Measurements from ENCODE around the gene CLDN5. TPM values are rescaled to one million over a fixed set of nuclear protein-coding genes. Genes with fewer than 3 reads are reported as not detected.
A peak's percentile ranks its signal among the peaks of the same experiment; 100 is the strongest.

CLDN5 gene
- polyA plus RNA-seq, 1 donor from 2014 or later: 0.66 TPM

DNA sequence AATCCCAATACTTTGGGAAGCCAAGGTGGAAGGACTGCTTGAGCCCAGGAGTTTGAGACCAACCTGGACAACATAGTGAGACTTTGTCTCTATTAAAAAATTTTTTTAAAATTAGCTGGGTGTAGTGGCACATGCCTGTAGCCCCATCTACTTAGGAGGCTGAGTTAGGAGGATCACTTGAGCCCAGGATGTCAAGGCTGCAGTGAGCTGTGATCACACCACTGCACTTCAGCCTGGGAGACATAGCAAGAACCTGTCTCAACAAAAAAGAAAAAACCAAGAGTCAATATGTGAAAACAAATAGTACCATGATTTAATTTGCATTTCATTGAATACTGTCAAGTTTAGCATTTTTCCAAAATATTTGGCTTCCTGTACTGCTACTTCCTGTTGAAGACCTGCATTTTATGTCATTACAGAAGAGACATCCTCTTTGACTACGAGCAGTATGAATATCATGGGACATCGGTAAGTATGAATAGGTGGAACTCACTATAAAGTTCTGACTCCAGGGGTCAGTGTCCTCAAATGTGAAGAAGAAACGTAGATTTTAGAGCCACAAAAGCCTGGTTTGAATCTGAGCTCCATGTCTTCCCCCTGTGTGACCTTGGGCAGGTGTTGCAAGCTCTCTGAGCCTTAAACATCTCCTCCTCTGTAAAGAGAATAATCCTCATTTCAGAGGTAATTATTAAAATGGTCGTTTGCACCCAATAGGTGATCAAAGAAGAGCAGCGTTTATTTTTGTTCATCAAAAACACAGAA, 28.5 kb downstream of the CLDN5 start:
- Histone ChIP-seq H3K27ac (ENCODE audit: low read length) (no peak overlapping the region), H3K4me2 (ENCODE audit: low read length) (no peak overlapping the region), H3K9me3 (ENCODE audit: low read length) (no peaks in the 10 kb centered on the region), H3K36me3 (ENCODE audit: insufficient read depth, low read length) (no peaks in the 10 kb centered on the region), H3K9me2 (ENCODE audit: insufficient read depth, low read length) (no peaks in the 10 kb centered on the region), H2AFZ (ENCODE audit: low read depth, low read length) (no peak overlapping the region), H3K79me2 (replicated peaks; ENCODE audit: insufficient read depth, low read length) (no peaks in the 10 kb centered on the region), H3K9ac (ENCODE audit: low read length) (no peak overlapping the region), H3K4me3 (ENCODE audit: low read length) (no peak overlapping the region), H3K27me3 (ENCODE audit: insufficient read depth, low read depth, low read length) (no peaks in the 10 kb centered on the region), H4K20me1 (ENCODE audit: insufficient read depth) (no peaks in the 10 kb centered on the region), H3F3A (ENCODE audit: insufficient read depth, low read length, poor library complexity, severe bottlenecking) (no peaks in the 10 kb centered on the region)
- TF ChIP-seq, protein P1, sequence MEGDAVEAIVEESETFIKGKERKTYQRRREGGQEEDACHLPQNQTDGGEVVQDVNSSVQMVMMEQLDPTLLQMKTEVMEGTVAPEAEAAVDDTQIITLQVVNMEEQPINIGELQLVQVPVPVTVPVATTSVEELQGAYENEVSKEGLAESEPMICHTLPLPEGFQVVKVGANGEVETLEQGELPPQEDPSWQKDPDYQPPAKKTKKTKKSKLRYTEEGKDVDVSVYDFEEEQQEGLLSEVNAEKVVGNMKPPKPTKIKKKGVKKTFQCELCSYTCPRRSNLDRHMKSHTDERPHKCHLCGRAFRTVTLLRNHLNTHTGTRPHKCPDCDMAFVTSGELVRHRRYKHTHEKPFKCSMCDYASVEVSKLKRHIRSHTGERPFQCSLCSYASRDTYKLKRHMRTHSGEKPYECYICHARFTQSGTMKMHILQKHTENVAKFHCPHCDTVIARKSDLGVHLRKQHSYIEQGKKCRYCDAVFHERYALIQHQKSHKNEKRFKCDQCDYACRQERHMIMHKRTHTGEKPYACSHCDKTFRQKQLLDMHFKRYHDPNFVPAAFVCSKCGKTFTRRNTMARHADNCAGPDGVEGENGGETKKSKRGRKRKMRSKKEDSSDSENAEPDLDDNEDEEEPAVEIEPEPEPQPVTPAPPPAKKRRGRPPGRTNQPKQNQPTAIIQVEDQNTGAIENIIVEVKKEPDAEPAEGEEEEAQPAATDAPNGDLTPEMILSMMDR (IDR thresholded peaks at IDR 0.05; ENCODE audit: poor library complexity, severe bottlenecking): no peak
- TF ChIP-seq SMC3 (conservative IDR thresholded peaks at IDR 0.05; ENCODE audit: poor library complexity) (peak; percentile 20), EZH2 (IDR thresholded peaks at IDR 0.05; ENCODE audit: borderline replicate concordance, insufficient read depth, low read length, poor library complexity, severe bottlenecking) (no peak)

DNA sequence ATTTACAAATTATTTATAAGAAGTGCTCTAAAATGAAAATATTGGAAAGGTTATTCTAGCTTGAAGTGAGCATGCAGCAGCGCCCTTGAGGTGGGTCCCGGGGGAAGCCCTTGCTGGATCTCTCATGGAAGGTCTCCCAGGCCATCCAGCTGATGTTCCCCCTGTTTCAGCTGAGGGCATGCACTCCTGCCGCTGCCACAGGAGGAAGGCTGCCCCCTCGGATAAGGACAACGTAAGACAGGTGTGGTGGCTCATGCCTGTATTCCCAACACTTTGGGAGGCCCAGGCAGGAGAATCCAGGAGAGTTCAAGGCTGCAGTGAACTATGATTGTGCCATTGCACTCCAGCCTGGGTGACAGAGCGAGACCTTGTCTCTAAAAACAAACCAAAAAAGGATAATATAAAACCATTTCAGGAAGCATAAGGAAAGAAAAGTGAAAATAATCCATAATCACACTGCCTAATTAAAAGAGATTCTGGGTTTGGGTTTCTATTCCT, 29.5 kb downstream of the CLDN5 start:
- Histone ChIP-seq H3F3A (ENCODE audit: insufficient read depth, low read length, poor library complexity, severe bottlenecking) (no peaks in the 10 kb centered on the region), H3K36me3 (ENCODE audit: insufficient read depth, low read length) (no peaks in the 10 kb centered on the region), H3K9ac (ENCODE audit: low read length) (no peak overlapping the region), H3K27ac (ENCODE audit: low read length) (no peak overlapping the region), H3K4me2 (ENCODE audit: low read length) (no peak overlapping the region), H4K20me1 (ENCODE audit: insufficient read depth) (no peaks in the 10 kb centered on the region), H3K27me3 (ENCODE audit: insufficient read depth, low read depth, low read length) (no peaks in the 10 kb centered on the region), H3K4me3 (ENCODE audit: low read length) (no peak overlapping the region), H3K79me2 (replicated peaks; ENCODE audit: insufficient read depth, low read length) (no peaks in the 10 kb centered on the region), H3K9me3 (ENCODE audit: low read length) (no peaks in the 10 kb centered on the region), H2AFZ (ENCODE audit: low read depth, low read length) (no peak overlapping the region), H3K9me2 (ENCODE audit: insufficient read depth, low read length) (no peaks in the 10 kb centered on the region)
- TF ChIP-seq SMC3 (conservative IDR thresholded peaks at IDR 0.05; ENCODE audit: poor library complexity) (no peak), TAF1 (IDR thresholded peaks at IDR 0.05; ENCODE audit: low read depth) (no peak), MXI1 (conservative IDR thresholded peaks at IDR 0.05; ENCODE audit: poor library complexity, severe bottlenecking) (no peak), RAD21 (conservative IDR thresholded peaks at IDR 0.05) (no peak), POLR2AphosphoS5 (IDR thresholded peaks at IDR 0.05) (no peak), EP300 (conservative IDR thresholded peaks at IDR 0.05; ENCODE audit: poor library complexity, severe bottlenecking) (no peak), EZH2 (IDR thresholded peaks at IDR 0.05; ENCODE audit: borderline replicate concordance, insufficient read depth, low read length, poor library complexity, severe bottlenecking) (no peak)
- TF ChIP-seq, protein P2, sequence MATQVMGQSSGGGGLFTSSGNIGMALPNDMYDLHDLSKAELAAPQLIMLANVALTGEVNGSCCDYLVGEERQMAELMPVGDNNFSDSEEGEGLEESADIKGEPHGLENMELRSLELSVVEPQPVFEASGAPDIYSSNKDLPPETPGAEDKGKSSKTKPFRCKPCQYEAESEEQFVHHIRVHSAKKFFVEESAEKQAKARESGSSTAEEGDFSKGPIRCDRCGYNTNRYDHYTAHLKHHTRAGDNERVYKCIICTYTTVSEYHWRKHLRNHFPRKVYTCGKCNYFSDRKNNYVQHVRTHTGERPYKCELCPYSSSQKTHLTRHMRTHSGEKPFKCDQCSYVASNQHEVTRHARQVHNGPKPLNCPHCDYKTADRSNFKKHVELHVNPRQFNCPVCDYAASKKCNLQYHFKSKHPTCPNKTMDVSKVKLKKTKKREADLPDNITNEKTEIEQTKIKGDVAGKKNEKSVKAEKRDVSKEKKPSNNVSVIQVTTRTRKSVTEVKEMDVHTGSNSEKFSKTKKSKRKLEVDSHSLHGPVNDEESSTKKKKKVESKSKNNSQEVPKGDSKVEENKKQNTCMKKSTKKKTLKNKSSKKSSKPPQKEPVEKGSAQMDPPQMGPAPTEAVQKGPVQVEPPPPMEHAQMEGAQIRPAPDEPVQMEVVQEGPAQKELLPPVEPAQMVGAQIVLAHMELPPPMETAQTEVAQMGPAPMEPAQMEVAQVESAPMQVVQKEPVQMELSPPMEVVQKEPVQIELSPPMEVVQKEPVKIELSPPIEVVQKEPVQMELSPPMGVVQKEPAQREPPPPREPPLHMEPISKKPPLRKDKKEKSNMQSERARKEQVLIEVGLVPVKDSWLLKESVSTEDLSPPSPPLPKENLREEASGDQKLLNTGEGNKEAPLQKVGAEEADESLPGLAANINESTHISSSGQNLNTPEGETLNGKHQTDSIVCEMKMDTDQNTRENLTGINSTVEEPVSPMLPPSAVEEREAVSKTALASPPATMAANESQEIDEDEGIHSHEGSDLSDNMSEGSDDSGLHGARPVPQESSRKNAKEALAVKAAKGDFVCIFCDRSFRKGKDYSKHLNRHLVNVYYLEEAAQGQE (IDR thresholded peaks at IDR 0.05; ENCODE audit: borderline replicate concordance): no peak
- TF ChIP-seq, protein P1 (IDR thresholded peaks at IDR 0.05; ENCODE audit: poor library complexity, severe bottlenecking): no peak
